ENCODE results near the gene TSPAN8.

TSPAN8 gene

GRCh38 chr12:71157601-71158233 lies at the start of gene TSPAN8:
Gene TSPAN8, minus strand, starts transcription at chr12:71157999. Its CDS starts 321 bp downstream, at chr12:71157678.
- TF ChIP-seq, protein P1, sequence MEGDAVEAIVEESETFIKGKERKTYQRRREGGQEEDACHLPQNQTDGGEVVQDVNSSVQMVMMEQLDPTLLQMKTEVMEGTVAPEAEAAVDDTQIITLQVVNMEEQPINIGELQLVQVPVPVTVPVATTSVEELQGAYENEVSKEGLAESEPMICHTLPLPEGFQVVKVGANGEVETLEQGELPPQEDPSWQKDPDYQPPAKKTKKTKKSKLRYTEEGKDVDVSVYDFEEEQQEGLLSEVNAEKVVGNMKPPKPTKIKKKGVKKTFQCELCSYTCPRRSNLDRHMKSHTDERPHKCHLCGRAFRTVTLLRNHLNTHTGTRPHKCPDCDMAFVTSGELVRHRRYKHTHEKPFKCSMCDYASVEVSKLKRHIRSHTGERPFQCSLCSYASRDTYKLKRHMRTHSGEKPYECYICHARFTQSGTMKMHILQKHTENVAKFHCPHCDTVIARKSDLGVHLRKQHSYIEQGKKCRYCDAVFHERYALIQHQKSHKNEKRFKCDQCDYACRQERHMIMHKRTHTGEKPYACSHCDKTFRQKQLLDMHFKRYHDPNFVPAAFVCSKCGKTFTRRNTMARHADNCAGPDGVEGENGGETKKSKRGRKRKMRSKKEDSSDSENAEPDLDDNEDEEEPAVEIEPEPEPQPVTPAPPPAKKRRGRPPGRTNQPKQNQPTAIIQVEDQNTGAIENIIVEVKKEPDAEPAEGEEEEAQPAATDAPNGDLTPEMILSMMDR (IDR thresholded peaks at IDR 0.05; ENCODE audit: low read depth, low read length), result no peak
- no peak for DNase-seq (ENCODE audit: low read depth in 2 of 2)
- no peak within 1 kb of the TSS for H3K4me3 ChIP-seq (replicated peaks in 1 of 2; ENCODE audit: low read depth in 2 of 2, low read length in 2 of 2)

DNA sequence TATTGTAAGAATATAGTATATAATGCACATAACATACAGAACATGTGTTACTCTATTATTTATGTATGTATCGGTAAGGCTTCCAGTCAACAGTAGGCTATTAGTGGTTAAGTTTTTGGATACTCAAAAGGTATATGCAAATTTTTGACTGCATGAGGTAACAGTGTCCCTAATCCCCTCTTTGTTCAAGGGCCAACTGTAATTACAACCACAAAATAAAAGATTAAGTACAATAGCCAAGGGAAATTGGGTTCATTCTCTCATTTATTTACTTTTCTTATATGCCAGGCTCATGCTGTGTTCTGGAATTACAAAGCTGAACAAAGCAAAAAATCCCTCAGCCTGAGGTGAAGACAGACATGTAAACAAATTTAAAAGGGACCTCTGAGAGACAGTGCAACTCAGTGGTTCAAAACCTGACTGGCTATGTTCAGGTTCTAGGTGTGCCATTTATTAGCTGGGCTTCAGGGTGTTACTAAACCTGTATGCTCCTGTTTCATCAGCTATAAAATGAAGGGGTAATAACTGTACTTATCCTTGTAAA lies 43.4 kb upstream of the TSPAN8 start:
- no peak for DNase-seq (ENCODE audit: low read depth in 2 of 2)
- no peak overlapping the region for H3K4me3 ChIP-seq (replicated peaks in 1 of 2; ENCODE audit: low read depth in 2 of 2, low read length in 2 of 2)
- TF ChIP-seq, protein P1 (IDR thresholded peaks at IDR 0.05; ENCODE audit: low read depth, low read length), result no peak

DNA sequence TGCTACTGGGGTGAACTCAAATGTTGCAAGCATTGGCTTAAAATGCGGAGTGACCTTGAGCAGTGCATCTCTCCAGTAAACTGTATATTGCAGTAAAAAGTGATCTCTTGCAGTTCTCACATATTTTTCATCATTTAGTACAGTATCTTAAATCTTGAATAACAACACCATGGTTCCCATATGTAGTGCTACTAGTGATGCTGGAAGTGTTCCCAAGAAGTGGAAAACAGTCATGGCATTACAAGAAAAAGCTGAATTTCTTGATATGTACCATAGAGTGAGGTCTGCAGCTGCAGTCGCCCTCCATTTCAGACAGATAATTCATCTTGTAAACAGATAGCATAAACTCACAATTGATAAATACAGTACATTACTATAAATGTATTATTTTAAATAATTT lies 42.9 kb upstream of the TSPAN8 start:
- no peak for DNase-seq (ENCODE audit: low read depth in 2 of 2)
- TF ChIP-seq, protein P1 (IDR thresholded peaks at IDR 0.05; ENCODE audit: low read depth, low read length), result no peak
- H3K4me3 ChIP-seq (replicated peaks in 1 of 2; ENCODE audit: low read depth in 2 of 2, low read length in 2 of 2), result no peak overlapping the region

GRCh38 chr12:71197460-71197859 lies 39.7 kb upstream of the TSPAN8 start:
- TF ChIP-seq, protein P1 (IDR thresholded peaks at IDR 0.05; ENCODE audit: low read depth, low read length), result no peak
- no peak overlapping the region for H3K4me3 ChIP-seq (replicated peaks in 1 of 2; ENCODE audit: low read depth in 2 of 2, low read length in 2 of 2)
- no peak for DNase-seq (ENCODE audit: low read depth in 2 of 2)

- TF ChIP-seq, protein P1 (IDR thresholded peaks at IDR 0.05; ENCODE audit: low read depth, low read length), result no peak
- no peak for DNase-seq (ENCODE audit: low read depth in 2 of 2)
Observed at GRCh38 chr12:71195338-71195896, 37.6 kb upstream of the TSPAN8 start.

GRCh38 chr12:71194657-71195056 lies 36.9 kb upstream of the TSPAN8 start:
- peak in 1 of 2 donors; percentile 12 for DNase-seq (ENCODE audit: low read depth in 2 of 2)
- no peak overlapping the region for H3K4me3 ChIP-seq (replicated peaks in 1 of 2; ENCODE audit: low read depth in 2 of 2, low read length in 2 of 2)
- TF ChIP-seq, protein P1 (IDR thresholded peaks at IDR 0.05; ENCODE audit: low read depth, low read length), result no peak

More at GRCh38 chr12:71195338-71195896, 37.6 kb upstream of the TSPAN8 start:
- H3K4me3 ChIP-seq (replicated peaks in 1 of 2; ENCODE audit: low read depth in 2 of 2, low read length in 2 of 2), result no peak overlapping the region

All from cardiac fibroblast (primary cell).